Sciatic nerve (tissue), 2 donors: ENCODE measurements around the gene FRZB. TPM values are rescaled to one million over a fixed set of nuclear protein-coding genes. Genes with fewer than 3 reads are reported as not detected.
"Not testable (repeated sequence)": the region's sequence is repeated elsewhere in the genome, so short reads cannot be mapped to it uniquely, and the experiment has no call there.

Experiments
- ATAC-seq: fragments of 200-7000 bp; cut with Tn5 transposase; one replicate; pipeline ENCODE4 v1.9.1; 2020; ENCODE audit warnings: mild to moderate bottlenecking, moderate library complexity
- DNase-seq: peaks from one replicate; pipeline ENCODE4 v3.0.0-alpha.2; 2020; ENCODE audit warnings: low spot score
- intact Hi-C: fragments of 100-400 bp; cut with DNase I; formaldehyde crosslinking; loops from one replicate; pipeline ENCODE4 v1.14.2; 2022
- total RNA-seq: library from RNA; stranded (reverse); fragmentation: NEBNext Ultra II Directional; extraction: Animal tissue kit (Norgen Biotek cat#: 25700); gene quantifications from one replicate; pipeline ENCODE4 v1.2.1, GENCODE V29; 2021
- donor health status: DM: no; HTN: no; CAD: no.
- donor health status: DM: no; HTN: no; CAD: no.

FRZB gene
- total RNA-seq, 1 donor from 2014 or later: 17.1 TPM

DNA sequence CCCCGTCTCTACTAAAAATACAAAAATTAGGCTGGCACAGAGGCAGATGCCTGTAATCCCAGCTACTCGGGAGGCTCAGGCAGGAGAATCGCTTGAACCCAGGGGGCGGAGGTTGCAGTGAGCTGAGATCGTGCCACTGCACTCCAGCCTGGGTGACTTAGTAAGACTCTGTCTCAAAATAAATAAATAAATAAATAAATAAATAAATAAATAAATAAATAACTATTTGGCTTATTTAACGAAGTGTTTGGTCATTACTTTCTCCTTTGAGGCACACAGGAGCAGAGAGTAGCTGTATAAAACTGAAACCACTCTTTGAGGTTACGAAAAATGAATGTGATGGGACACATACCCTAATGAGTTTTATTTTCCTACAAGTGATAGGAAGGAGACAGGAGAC is 26.6 kb upstream of the FRZB start:
- DNase-seq, ATAC-seq, intact Hi-C loops: not testable (repeated sequence)

DNA sequence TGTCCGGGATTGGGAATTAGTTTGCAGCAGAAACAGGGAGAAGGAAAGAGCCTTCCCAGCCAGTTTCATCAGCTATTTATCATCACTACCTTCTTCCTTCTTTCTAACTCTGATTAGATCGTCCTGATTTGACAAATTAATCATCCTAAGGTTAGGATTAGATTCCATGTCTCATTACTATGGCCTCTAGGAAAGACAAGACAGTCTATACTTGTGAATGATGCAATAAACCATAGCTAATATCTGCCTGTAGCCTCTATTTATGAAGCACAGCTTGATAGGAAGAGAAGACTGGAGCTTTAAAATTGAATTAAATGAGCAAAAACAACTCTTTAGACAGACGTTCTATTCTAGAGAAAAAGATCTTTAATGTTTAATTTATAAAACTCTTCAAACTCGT is 25.2 kb upstream of the FRZB start:
- intact Hi-C loops: no loop called here
- DNase-seq (no peak), ATAC-seq (no peak)

DNA sequence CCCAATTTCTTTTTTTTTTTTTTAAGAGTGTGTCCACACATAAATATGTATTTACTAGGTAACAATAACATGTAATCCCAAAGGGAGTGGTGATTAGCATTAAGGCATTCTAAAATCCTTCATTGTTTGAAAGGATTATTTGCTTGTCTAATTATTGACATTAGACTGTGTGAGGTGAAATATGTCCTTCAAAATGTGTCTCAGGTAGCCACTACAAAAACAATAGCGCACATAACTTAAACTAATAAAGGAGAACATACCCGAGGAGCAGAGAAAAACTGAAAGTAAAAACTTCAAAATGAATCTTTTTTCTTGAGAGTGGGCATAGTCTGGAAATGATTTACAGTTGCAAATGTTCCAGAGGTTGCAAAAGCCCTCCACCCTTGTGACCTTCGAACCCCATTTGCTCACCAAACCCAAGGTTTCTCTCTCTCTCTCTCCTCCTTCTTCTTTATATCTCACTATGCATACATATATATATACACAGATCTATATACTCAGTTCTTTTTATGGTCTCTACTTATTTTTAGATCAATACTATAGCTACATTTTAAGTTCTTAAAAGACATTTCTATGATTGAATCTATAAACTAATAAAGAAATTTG is 24.4 kb upstream of the FRZB start:
- intact Hi-C loops: no loop called here
- ATAC-seq: no peak
- no peak for DNase-seq

DNA sequence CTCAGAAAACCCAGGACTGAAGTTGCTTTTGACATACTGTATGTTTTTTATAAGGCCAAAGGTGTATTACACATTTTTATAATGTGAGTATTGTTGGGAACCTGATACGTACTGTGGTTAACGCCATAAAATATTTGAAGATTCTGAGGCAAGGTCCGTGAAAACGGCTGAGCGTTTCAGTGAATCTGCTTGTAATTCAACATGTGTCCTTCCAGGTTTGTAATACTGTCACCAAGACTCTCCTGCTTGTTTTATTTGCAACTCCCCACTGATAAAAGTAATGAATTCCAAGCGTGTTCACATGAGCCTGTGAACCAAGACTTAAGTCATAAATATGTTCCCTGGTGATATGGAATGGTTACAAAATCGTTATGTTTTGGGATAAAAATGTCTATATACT is 23.9 kb upstream of the FRZB start:
- DNase-seq: no peak
- intact Hi-C loops: no loop called here
- no peak for ATAC-seq

DNA sequence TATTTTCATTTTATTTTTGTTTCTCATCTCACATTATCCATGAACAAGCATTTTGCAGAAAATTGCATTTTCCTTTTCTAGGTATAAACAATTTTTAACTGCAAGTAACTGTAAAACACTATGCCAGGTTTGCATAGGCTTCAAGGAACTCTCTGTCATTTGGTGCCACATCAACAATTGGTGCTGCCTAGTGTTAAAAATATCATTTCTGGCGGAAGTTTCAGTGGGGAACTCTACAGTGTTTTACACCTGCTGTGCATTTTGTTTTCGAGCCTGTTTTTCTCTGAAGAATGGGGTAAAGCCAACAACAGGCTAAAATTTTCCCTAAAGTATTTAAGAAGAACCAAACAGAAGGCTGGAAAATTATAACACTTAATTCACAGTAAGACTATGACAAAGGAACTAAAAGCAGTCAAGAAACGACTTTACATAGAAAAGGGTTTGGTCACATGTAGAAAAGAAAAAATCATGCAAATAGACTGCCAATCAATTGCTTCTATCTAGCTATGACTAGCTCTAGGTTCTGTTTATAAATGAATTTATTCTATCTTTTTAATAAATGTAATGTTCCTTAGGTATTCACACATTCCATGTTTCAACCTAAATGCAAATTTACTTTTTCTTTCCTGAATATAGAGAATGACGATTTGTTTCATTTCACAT is 21.4 kb upstream of the FRZB start:
- DNase-seq: no peak
- no peak for ATAC-seq
- intact Hi-C loops: no loop called here

DNA sequence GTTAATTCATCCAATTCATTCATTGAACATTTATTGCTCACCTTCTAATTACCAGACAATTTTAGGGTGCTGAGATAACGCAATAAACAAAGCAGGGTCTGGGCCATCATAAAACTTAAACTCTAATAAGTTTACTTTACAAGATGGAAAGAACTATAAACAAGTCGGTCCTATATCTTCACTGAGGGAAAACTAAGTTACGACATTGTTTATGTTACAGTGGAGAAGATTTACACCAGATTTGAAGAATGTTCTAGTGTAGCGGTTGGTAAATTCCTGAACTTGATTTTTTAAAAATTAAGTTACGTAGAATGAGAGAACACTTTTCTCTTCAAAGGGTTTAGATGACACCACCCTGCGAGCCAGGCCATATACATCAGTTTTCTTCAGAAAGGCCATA is 20.7 kb upstream of the FRZB start:
- DNase-seq (no peak), ATAC-seq (no peak)
- intact Hi-C loops: no loop called here

DNA sequence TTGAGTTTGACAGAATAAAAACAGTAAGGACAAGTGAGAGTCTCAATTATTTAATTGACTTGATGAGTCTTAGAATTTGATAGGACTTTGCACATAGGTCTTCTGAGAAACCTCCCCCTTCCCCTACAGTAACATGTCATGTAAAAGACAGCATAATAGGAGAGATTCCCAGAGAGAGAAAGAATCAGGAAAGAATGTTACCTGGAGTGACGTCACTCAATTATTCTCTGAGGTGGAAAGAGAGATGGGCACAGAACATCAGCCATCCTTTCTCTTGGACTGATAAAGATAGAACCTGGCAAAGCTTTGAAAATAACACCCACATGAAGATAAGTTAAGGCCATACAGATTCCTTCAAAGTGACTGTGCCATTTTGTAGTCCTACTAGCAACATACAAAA is 19.3 kb upstream of the FRZB start:
- ATAC-seq: no peak
- no peak for DNase-seq
- intact Hi-C loops: no loop called here

DNA sequence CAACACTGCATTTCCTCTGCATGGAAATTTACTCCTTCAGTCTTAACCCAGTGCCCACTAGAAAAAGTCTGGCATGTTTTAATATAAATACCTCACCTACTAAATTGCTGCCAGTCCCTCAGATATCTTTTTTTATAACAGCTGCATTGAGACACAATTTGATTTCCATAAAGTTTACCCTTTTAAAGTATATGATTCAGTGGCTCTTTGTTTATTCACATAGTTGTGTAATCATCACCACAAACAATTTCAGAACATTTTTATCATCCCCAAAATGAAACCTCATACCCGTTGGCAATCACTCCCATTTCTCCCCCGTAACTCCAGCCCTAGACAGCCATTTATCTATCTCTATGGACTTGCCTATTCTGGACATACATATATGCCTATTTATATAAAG is 17.0 kb upstream of the FRZB start:
- no peak for DNase-seq
- no peak for ATAC-seq
- intact Hi-C loops: no loop called here

DNA sequence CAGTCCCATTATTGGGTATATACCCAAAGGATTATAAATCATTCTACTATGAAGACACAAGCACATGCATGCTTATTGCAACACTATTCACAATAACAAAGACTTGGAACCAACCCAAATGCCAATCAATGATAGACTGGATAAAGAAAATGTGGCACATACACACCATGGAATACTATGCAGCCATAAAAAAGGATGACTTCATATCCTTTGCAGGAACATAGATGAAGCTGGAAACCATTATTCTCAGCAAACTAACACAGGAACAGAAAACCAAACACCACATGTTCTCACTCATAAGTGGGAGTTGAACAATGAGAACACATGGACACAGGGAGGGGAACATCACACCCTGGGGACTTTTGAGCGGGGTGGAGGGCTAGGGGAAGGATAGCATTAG is 13.7 kb upstream of the FRZB start:
- DNase-seq, ATAC-seq, intact Hi-C loops: not testable (repeated sequence)

DNA sequence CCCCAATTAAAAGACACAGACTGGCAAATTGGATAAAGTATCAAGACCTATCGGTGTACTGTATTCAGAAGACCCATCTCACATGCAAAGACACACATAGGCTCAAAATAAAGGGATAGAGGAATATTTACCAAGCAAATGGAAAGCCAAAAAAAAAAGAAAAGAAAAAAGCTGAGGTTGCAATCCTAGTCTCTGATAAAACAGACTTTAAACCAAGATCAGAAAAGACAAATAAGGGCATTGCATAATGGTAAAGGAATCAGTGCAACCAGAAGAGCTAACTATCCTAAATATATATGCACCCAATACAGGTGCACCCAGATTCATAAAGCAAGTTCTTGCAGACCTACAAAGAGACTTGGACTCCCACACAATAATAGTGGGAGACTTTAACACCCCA is 10.2 kb upstream of the FRZB start:
- intact Hi-C loops, ATAC-seq, DNase-seq: not testable (repeated sequence)

DNA sequence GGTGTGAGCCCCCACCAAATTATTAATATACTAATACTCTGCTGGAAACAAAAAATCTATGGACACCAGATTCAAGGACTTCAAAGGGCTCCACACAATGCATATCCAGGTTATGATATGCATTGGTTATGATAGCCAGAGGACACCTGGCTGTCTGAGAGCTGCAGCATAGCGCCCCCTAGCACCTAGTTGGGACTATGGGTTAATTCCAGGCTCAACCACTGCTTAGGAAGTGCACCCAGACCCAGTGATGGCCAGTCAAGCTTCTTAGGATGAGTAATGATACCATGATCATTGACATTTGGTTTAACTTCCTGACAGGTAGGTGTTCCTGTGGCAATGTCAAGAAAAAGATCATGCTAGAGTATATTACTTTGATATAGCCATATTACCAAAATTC is 3.8 kb upstream of the FRZB start:
- no peak for DNase-seq
- no peak for ATAC-seq
- intact Hi-C loops: no loop called here

DNA sequence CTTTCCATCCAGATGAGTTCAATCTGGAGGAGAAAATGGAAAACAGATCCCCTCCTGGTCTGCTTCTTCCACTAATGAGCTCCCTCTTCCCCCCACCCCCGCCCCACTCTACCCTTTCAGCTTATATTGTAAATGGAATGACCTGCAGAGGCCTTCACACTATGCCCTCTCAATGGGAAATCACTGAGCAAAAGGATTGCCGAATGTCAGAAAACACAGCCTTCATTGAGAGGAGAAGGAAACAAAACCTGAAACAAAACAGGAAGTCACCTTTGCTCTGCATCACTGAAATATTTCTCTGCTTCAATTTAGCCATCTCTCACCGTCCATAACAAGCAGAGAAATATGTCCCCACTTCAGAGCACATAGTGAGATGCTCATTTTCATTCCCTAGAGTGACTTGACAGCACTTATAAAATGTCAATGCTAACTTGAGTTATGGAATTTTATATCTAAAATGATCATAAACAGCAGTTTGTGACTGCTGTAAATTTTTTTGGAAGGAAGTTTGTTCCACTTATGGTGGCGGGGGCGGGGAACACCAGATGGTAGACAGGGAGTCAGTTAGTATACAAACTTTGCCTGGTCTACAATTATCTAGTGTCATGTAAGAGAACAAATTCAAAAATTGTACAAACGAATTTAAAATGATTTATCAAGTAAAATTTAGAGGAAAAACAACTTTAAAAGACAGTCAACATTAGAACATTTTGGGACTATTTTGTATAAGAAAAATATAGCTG is 1.8 kb upstream of the FRZB start:
- intact Hi-C loops: no loop called here
- DNase-seq (no peak), ATAC-seq (no peak)

DNA sequence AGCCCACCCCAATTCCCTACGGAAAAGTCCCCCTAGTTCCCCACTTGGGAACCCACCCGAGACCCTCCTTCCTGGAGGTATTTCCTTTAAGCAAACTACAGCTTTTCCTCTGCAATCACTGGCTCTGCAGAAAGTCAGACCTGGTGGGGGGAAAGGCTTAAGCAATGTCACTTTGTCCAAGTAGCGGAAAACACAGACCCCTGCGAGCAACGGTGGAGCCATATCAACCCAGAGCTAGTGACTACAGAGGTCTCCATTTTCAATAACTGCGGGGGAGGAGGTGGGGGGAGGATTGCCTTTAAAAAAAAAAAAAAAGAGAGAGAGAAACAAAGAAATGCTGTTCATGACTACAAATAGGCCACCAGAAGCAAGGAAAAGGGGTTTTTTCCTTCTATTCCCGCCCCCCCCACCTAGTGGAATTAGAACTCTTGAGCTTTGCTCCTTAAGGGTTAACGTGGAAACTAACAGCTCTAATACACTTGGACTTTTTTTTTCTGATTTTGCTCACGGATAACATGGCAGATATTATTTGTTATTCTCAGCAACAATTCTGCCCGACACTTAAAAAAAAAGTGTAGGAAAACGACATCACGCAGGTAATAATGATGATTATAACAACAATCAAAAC is 1.1 kb upstream of the FRZB start:
- intact Hi-C loops: no loop called here
- DNase-seq (no peak), ATAC-seq (no peak)

DNA sequence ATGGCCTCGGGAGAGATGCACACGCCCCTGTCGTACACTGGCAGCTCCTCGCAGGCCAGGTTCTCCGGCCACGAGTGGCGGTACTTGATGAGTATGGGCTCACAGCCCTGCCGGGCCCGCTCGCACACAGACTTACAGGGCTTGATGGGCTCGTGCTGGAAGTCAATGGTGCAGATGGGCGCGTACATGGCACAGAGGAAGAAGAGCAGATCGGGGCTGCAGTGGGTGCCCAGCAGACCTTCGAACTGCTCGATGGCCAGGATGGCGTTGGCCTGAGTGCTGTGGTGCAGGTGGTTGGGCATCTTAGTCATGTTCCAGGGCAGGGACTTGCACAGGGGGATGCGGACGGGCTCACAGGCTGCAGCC is 359 bp downstream of the FRZB start:
- intact Hi-C loops: no loop called here
- DNase-seq (no peak), ATAC-seq (peak; percentile 55)

DNA sequence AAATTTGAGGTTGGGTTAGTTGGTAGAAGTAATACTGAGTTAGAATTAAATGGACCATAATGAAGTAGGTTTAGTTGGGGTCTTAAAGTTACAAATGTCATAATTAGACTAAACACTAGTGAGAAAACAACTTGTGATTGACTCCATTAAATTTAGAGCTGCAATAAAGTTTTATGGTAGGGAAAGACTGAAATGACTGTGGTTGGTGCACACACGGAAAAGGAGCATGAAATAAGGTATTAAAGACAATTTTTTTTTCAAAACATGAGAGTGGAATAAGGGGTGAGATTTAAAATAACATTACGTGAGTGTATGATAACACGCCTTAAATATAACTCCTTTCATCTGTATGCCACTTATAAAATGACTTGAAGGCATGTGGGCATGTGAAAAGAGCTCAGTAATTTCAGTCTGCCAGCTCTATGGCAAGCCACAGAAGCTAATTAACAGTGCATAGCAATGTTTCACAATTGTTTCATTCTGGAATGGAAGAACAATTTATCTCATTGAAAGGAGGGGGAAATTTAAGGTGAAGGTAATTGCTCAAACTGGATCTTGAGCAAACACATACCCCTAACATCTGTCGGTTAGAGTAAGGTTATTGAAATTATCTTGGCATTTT is 1.4 kb downstream of the FRZB start:
- DNase-seq: no peak
- no peak for ATAC-seq
- intact Hi-C loops: no loop called here

DNA sequence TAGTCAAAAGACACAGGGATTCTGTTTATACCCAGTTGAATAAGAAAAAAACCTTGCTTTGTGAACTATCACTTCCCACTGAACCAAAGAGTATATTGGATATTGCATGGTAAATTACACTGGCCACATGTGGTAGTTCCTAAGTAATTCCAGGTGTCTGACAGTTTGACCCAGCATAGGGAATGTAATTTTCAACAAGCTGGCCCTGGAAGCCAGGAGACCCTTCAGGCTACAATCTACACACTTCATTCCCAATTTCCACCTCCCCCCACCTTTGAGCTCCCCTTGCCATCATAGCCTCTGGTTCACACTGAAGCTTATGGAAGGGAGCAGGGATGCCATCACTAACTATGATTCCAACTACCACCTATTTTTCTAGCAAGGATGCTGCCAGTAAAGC is 2.8 kb downstream of the FRZB start:
- intact Hi-C loops: no loop called here
- DNase-seq (no peak), ATAC-seq (no peak)

DNA sequence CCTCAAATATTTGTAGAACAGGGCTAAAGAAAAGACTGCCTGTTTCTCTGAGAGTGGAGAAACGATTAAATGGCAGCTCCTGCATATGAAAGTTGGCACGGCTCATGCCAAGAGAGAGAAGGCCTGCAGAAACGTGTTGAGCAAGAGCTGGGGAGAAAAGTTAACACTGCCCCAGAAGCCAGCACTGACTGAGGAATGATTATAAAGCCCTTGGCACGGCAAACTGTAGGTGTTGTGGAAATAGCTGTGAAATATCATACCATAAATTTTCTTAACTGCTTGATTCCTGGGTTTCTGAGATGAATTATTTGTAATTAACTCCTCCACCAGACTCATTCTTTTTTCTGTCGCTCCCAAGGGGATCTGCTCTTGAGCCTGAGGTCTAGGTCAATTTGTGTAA is 4.3 kb downstream of the FRZB start:
- ATAC-seq (no peak), DNase-seq (no peak)
- intact Hi-C loops: no loop called here

DNA sequence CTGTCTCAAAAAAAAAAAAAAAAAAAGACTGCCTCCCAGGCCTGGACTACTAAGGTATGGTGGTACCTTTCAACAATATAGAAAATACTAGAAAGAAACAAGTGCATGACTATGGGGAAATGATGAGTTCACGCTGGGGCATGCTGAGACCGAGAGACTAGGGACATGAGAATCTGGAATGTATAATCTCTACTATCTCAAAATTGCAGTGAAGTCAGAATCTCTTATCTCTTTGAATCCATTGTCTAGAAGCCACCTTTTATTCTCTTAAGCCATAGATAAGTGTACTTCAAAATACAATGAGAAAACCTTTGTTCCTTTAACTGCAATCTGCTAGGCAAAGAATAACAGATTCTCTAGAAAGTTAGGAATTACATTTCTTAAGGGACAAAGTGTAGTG is 5.6 kb downstream of the FRZB start:
- ATAC-seq (no peak), DNase-seq (no peak)
- intact Hi-C loops: no loop called here

DNA sequence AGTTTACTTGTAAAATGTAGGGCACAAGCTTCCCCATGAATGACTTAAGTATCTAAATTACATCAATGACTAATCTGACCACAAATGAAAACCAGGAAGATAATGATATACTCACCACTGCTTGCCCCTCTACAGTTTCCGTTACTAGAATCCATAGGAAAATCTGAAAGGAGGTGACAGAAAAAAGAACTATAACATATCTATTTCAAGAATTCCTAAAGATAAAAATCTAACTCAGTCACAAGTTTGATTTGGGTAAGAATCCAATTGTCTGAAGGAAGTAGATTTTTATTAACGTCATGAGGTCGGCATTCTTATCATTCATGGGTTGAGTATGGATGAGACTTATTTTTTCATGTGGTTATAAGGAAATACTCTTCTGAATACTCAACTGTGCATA is 7.8 kb downstream of the FRZB start:
- ATAC-seq: no peak
- intact Hi-C loops: no loop called here

DNA sequence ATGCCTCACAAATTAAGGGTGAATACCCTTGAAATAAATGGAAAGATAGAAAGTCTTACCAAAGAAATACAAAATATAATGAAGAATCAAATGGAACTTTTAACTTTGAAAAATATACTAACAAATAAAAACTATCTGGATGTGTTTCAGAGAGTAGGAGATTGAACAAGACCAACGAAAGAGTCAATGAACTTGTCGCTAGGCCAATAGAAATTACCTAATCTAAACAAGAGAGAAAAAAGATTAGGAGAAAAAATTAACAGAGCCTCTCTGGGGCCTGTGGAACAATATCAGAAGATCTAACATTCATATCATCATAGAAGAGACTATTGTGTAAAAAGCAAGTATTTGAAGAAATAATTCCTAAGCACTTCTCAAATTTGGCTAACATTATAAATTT is 11.1 kb downstream of the FRZB start:
- ATAC-seq: no peak

More for the DNA sequence above, 7.8 kb downstream of the FRZB start:
- no peak for DNase-seq

More for the DNA sequence above, 11.1 kb downstream of the FRZB start:
- intact Hi-C loops: no loop called here
- no peak for DNase-seq
